ENCODE results near the gene SLC37A4.
"Not testable (repeated sequence)": the region's sequence is repeated elsewhere in the genome, so short reads cannot be mapped to it uniquely, and the experiment has no call there.

The SLC37A4 gene

GRCh38 chr11:118991486-118992038, 39.1 kb downstream of the SLC37A4 start:
- not testable (repeated sequence) for H3K9ac ChIP-seq (ENCODE audit: low read length); H3K36me3 ChIP-seq (ENCODE audit: control insufficient read depth, insufficient read depth, low read length); H3K27ac ChIP-seq (ENCODE audit: low read depth, low read length); H3K9me3 ChIP-seq (ENCODE audit: control insufficient read depth, insufficient read depth, low read depth, low read length); H3K4me3 ChIP-seq (ENCODE audit: low read depth, low read length); H3K27me3 ChIP-seq (ENCODE audit: control insufficient read depth, insufficient read depth, low read length); H3K4me1 ChIP-seq (ENCODE audit: control insufficient read depth, insufficient read depth, low read length)

GRCh38 chr11:118988280-118988679, 42.4 kb downstream of the SLC37A4 start:
- 0 out of 2 replicates have a peak, but pooled peaks cover under 1% of the 10 kb centered on the region for H3K36me3 ChIP-seq (ENCODE audit: control insufficient read depth, insufficient read depth, low read length)
- H3K4me3 ChIP-seq (ENCODE audit: low read depth, low read length): no peak overlapping the region
- no peak overlapping the region for H3K9ac ChIP-seq (ENCODE audit: low read length)
- H3K9me3 ChIP-seq (ENCODE audit: control insufficient read depth, insufficient read depth, low read depth, low read length): peaks cover 6% of the 10 kb centered on the region; the same call in 1 of the 2 replicates
- H3K4me1 ChIP-seq (ENCODE audit: control insufficient read depth, insufficient read depth, low read length): no peaks in the 10 kb centered on the region; the same call in 1 of the 2 replicates
- H3K27me3 ChIP-seq (ENCODE audit: control insufficient read depth, insufficient read depth, low read length): no peaks in the 10 kb centered on the region
- H3K27ac ChIP-seq (ENCODE audit: low read depth, low read length): no peak overlapping the region

GRCh38 chr11:118984825-118985224, 45.9 kb downstream of the SLC37A4 start:
- H3K36me3 ChIP-seq (ENCODE audit: control insufficient read depth, insufficient read depth, low read length): no peaks in the 10 kb centered on the region
- H3K4me3 ChIP-seq (ENCODE audit: low read depth, low read length): no peak overlapping the region
- no peak overlapping the region for H3K27ac ChIP-seq (ENCODE audit: low read depth, low read length)
- no peak overlapping the region for H3K9ac ChIP-seq (ENCODE audit: low read length)
- H3K9me3 ChIP-seq (ENCODE audit: control insufficient read depth, insufficient read depth, low read depth, low read length): no peaks in the 10 kb centered on the region
- H3K27me3 ChIP-seq (ENCODE audit: control insufficient read depth, insufficient read depth, low read length): no peaks in the 10 kb centered on the region; the same call in 1 of the 2 replicates
- H3K4me1 ChIP-seq (ENCODE audit: control insufficient read depth, insufficient read depth, low read length): peaks cover 10% of the 10 kb centered on the region

- H3K27ac ChIP-seq (ENCODE audit: low read depth, low read length); H3K27me3 ChIP-seq (ENCODE audit: control insufficient read depth, insufficient read depth, low read length); H3K36me3 ChIP-seq (ENCODE audit: control insufficient read depth, insufficient read depth, low read length); H3K9me3 ChIP-seq (ENCODE audit: control insufficient read depth, insufficient read depth, low read depth, low read length); H3K4me3 ChIP-seq (ENCODE audit: low read depth, low read length); H3K9ac ChIP-seq (ENCODE audit: low read length): not testable (repeated sequence)
- H3K4me1 ChIP-seq (ENCODE audit: control insufficient read depth, insufficient read depth, low read length): peaks cover 13% of the 10 kb centered on the region
Measured at GRCh38 chr11:118984337-118984736, 46.3 kb downstream of the SLC37A4 start.

GRCh38 chr11:118980191-118980881, 50.3 kb downstream of the SLC37A4 start:
- Histone ChIP-seq H3K4me1 (ENCODE audit: control insufficient read depth, insufficient read depth, low read length) (peaks cover 16% of the 10 kb centered on the region), H3K36me3 (ENCODE audit: control insufficient read depth, insufficient read depth, low read length) (no peaks in the 10 kb centered on the region), H3K27me3 (ENCODE audit: control insufficient read depth, insufficient read depth, low read length) (peaks cover 6% of the 10 kb centered on the region; the same call in 1 of the 2 replicates), H3K9ac (ENCODE audit: low read length) (no peak overlapping the region), H3K4me3 (ENCODE audit: low read depth, low read length) (peak overlapping the region; percentile 27; the same call in 1 of the 2 replicates), H3K9me3 (ENCODE audit: control insufficient read depth, insufficient read depth, low read depth, low read length) (no peaks in the 10 kb centered on the region), H3K27ac (ENCODE audit: low read depth, low read length) (no peak overlapping the region)

- H3K9me3 ChIP-seq (ENCODE audit: control insufficient read depth, insufficient read depth, low read depth, low read length): no peaks in the 10 kb centered on the region
- H3K4me3 ChIP-seq (ENCODE audit: low read depth, low read length): no peak overlapping the region
- no peak overlapping the region for H3K9ac ChIP-seq (ENCODE audit: low read length)
- peaks cover 6% of the 10 kb centered on the region; the same call in 1 of the 2 replicates for H3K27me3 ChIP-seq (ENCODE audit: control insufficient read depth, insufficient read depth, low read length)
- no peak overlapping the region for H3K27ac ChIP-seq (ENCODE audit: low read depth, low read length)
- peaks cover 16% of the 10 kb centered on the region for H3K4me1 ChIP-seq (ENCODE audit: control insufficient read depth, insufficient read depth, low read length)
- no peaks in the 10 kb centered on the region for H3K36me3 ChIP-seq (ENCODE audit: control insufficient read depth, insufficient read depth, low read length)
Measured at GRCh38 chr11:118979434-118979833, 51.2 kb downstream of the SLC37A4 start.

- Histone ChIP-seq H3K4me3 (ENCODE audit: low read depth, low read length) (no peak overlapping the region), H3K27me3 (ENCODE audit: control insufficient read depth, insufficient read depth, low read length) (peaks cover 6% of the 10 kb centered on the region; the same call in 1 of the 2 replicates), H3K9ac (ENCODE audit: low read length) (no peak overlapping the region), H3K27ac (ENCODE audit: low read depth, low read length) (no peak overlapping the region), H3K36me3 (ENCODE audit: control insufficient read depth, insufficient read depth, low read length) (no peaks in the 10 kb centered on the region), H3K4me1 (ENCODE audit: control insufficient read depth, insufficient read depth, low read length) (peaks cover 16% of the 10 kb centered on the region), H3K9me3 (ENCODE audit: control insufficient read depth, insufficient read depth, low read depth, low read length) (no peaks in the 10 kb centered on the region)
Measured at GRCh38 chr11:118975771-118976709, 54.6 kb downstream of the SLC37A4 start.
